CD4-positive, alpha-beta T cell treated with Interleukin-6 at 100 ng/mL for 8 hours (primary cell): ENCODE measurements around the gene ITPK1.

ENCODE experiments used
- DNase-seq: peaks from one replicate; pipeline ENCODE4 v3.0.0-alpha.2; 2020; ENCODE audit warnings: mixed read lengths, low spot score

Gene ITPK1

GRCh38 chr14:93008381-93008780, 107.3 kb downstream of the ITPK1 start:
- DNase-seq = no peak

GRCh38 chr14:93007225-93007997, 108.3 kb downstream of the ITPK1 start:
- no peak for DNase-seq

- DNase-seq = no peak
Measured at GRCh38 chr14:93006567-93007051, 109.1 kb downstream of the ITPK1 start.

- DNase-seq = no peak
Measured at GRCh38 chr14:93005838-93006237, 109.9 kb downstream of the ITPK1 start.

DNA sequence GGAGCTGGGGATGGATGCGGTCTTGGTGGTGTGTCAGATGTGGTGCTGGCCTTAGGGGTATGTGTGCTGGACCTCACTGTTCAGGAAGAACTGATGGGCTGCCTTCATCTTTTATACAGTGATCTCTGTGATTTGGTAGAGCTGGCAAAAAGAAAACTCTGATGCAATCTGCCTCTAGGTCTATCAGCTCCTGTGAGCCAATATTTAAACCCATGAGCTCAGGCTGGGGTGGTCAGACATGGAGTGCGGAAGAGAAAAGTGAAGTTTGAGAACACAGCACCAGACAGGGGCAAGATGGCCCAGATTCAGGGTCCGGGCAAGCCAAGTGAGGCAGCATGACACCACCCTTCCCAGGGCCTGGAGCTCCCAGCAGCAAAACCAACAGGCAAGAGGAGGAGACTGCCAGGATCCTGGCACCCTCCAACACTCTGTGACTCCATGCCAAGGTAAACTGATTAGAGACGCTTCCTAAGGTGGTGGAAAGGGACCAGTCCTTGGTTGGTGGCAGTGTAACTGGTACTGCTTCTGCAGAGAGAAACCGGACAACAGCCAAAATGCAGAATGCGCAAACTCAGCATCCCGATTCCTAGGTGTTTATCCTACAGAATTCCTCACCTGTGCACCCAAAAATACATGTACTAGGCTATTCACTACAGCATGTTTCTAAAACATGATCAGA, 110.5 kb downstream of the ITPK1 start:
- no peak for DNase-seq

GRCh38 chr14:93004699-93005082, 111.0 kb downstream of the ITPK1 start:
- no peak for DNase-seq

- DNase-seq = no peak
Measured at GRCh38 chr14:93003945-93004698, 111.6 kb downstream of the ITPK1 start.

DNA sequence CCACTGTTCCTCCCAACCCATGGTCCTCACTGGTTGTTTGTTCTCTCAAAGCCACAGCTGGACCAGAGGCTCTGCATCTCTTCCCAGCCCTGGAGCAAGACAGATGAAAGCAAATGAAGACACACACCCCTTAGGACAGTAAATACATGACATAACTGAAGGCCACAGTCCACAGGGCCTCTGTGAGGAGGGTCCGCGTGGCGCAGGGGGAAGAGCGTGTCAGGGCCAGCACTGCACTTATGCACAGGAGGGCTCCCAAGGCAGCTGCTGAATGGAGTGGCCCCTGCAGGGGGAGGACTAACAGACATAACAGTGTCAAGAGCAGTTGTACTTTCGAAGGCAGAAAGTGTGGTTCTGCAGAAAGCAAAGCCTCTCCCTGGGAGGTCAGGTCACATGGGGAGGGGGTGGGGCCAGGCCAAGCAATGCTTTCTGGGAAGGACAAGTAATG, 112.8 kb downstream of the ITPK1 start:
- no peak for DNase-seq

DNA sequence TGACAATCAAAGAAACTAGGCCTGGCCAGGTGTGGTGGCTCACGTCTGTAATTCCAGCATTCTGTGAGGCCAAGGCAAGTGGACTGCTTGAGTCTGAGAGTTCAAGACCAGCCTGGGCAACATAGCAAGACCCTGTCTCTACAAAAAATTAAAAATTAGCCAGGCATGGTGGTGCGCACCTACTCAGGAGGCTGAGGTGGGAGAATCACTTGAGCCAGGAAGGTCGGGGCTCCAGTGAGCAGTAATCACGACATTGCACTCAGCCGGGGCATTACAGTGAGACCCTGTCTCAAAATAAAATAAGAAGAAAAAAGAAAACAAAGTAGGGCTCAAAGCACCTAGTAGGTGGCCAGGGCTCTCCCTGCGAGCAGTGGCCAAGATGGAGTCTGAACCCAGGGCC, 113.7 kb downstream of the ITPK1 start:
- DNase-seq = no peak

DNA sequence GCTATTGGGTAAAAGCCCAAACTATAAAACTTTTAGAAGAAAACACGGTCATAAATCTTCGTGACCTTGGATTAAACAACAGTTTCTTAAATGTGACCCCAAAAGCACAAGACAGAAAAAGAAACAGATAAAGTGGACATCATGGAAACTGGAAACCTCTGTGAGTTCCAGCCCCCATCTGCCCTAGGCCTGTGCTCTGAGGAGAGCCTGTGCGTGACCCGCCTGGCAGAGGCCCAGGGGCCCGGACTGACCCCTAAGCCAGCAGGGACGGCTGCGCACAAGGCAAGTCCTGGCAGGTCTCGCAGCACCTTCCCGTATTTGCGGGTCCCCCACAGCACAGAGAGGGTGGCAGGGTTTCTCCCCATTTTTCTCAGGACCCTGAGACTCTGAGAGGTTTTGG, 116.8 kb downstream of the ITPK1 start:
- no peak for DNase-seq

DNA sequence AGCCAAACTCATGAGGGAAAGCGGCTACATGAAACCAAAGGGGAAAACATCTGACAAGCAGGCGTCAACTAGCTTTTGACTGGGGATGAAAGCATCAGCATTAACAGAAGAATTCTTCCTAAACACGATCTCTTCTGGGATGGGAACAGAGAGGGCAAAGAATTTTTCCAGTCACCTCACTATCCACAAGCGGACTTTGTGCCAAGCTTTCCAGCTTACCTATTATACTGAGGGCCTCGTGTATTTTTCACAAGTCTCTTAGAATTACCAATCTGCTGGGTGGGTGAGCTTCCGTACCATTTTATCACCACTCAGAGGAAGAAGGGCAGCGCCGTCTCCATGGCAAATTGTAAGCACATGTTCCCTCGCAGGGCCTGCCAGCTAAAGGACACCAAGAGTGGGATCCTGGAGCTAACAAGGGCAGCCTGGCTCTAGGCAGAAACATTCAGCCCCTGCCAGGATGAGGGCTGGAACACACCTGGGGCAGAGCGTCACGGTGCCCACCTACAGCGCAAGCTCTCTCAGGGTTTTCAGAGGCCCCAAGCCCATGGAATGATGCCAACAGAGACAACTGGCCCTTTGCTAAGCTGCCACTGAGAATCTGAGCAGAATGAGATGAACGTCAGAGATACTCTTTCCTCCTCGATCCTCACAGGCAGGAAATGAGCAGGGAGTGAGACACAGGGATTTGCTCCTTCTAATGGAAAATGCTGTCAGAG, 118.2 kb downstream of the ITPK1 start:
- DNase-seq = no peak

- DNase-seq = no peak
Measured at GRCh38 chr14:92995620-92996019, 120.1 kb downstream of the ITPK1 start.

- no peak for DNase-seq
Measured at GRCh38 chr14:92994942-92995341, 120.8 kb downstream of the ITPK1 start.

DNA sequence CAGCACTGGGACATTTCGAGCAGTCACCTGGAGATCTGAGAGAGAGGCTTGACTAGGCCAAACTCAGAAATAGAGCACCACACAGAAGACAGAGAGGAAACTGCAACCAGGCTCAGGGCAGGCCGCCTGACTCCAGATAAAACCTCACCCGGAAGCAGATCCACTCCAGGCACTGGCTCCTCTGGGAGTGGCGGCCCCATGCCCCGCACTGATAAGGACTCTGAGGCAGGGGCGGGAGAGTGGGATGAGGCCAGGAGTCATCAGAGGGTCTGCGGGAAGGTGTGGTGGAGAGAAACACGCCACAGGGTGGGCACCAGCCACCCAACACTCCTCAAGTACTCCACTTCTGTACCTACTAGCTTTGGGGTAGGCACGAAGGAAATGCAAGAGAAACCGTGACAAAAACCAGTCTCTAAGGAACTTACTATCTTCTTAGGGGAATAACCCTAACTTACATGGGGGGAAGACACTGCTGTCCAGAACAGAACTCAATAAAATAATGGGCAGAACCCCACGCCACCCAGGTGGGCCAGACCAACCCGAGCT, 121.5 kb downstream of the ITPK1 start:
- no peak for DNase-seq

- no peak for DNase-seq
Measured at GRCh38 chr14:92993302-92993701, 122.4 kb downstream of the ITPK1 start.

- DNase-seq = no peak
Measured at GRCh38 chr14:92991536-92991935, 124.2 kb downstream of the ITPK1 start.

DNA sequence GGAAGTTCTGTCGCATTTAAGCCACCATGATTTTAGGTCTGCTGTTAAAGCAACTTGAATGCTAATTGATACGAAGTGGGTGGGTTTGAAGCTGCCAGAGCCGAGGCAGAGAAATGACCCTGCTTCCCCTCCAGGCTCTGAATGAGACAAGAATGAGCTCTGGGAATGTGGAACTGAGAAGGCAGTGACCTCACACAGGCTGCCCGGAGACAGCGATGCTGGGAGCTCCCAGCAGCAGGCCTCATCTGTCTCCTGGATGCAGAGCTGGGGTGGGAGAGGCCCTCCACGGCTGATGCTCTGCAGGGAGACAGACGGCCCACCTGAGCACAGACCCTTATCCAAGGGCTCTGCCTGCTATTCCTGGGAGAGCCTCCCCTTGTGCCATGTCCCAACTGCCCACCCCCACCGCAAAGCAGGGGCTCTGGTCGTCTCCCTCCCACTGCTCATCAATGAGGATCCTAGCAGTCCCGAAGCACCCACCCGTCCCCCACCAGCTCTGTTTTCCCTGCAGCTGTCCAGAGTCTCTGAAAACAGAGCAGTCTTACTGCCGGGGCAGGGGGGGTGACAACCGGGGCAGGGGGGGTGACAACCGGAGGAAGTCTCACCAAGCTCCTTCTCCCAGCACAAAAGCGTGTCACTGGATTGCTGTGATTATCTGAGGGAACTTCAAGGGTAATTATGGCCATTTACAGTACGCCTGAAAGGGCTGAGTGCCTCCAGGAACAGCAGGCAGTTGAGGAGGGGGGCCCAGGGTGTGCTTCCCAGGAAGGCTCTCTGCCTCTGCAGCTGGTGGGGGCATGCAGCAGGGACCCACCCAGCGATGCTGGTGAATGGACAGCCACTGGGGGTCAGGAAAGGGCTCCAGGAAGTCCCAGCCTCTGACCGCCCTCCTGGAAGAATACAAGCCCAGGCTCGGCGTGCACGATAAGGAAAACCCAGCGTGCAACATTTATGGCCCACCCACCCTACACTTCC, 125.0 kb downstream of the ITPK1 start:
- no peak for DNase-seq

GRCh38 chr14:92988786-92989755, 126.7 kb downstream of the ITPK1 start:
- DNase-seq = no peak
